HT1080 (cell line): ENCODE data around the gene YIPF2. TPM values are rescaled to one million over a fixed set of nuclear protein-coding genes. Genes with fewer than 3 reads are reported as not detected.
"Not testable (repeated sequence)": the region's sequence is repeated elsewhere in the genome, so short reads cannot be mapped to it uniquely, and the experiment has no call there.

ENCODE experiments used
- DNase-seq: peaks from one replicate; pipeline ENCODE4 v3.0.0-alpha.2; 2015; ENCODE audit warnings: low read depth
- total RNA-seq: library from RNA; depleted of rRNA; stranded (reverse); fragments of >200 nt; shearing (Covaris generic); gene quantifications from 2 replicates; pipeline ENCODE4 v1.2.3, GENCODE V29; 2014

The YIPF2 gene
- total RNA-seq, 1 experiment from 2014 or later: 65.3 TPM

DNA sequence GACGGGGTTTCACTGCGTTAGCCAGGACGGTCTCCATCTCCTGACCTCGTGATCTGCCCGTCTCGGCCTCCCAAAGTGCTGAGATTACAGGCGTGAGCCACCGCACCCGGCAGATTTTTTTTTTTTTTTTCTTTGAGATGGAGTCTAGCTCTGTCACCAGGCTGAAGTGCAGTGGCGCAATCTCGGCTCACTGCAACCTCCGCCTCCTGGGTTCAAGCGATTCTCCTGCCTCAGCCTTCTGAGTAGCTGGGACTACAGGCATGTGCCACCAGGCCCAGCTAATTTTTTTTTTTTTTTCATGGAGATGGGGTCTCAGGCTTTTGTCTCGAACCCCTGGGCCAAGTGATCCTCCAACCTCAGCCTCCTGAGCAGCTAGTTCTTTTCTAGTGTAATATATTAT lies 13.2 kb upstream of the YIPF2 start:
- not testable (repeated sequence) for DNase-seq

DNA sequence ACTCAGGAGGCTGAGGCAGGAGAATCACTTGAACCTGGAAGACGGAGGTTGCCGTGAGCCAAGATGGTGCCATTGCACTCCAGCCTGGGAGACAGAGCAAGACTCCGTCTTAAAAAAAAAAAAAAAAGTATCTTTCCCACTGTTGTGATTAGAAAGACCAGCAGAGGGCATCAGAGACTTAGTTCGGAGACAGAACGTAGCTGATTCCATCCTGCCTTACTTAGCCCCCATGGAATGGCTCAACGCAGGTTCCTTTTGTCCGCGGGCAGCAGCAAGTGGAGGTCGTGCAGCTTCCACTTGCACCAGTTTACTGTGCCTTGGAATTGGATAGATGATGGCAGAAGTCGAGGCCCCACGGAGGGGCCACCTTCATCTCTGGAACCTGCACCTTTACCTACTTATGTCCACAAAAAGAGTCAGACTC lies 8.2 kb upstream of the YIPF2 start:
- peak; percentile 83 for DNase-seq

DNA sequence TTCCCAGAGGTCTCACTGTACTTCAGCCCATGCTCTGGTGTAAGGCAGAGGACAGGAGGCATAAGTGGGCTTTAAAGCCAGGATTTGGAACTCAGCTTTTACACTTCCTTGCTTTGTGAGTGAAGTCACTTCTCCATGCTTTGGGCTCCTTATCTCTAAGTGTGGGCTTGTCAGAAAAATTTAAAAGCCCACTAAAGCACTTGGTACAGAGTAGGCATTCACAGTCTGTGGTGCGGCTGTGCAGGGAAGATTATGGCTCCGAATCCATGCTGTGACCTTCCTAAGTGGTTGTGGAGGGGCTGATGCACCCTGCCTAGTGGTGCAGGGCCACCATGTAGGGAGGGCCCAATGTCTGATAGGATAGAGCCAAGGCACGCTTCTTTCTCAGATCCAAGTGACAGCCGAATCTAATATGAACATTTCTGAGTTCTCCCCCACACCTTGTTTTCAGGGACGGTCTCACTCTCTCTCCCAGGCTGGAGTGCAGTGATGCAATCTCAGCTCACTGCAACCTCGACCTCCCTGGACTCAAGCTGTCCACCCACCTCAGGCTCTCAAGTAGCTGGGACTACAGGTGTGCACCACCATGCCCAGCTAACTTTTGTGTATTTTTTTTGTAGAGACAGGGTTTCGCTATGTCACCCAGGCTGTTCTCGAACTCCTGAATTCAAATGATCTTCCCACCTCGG lies 7.1 kb upstream of the YIPF2 start:
- no peak for DNase-seq

DNA sequence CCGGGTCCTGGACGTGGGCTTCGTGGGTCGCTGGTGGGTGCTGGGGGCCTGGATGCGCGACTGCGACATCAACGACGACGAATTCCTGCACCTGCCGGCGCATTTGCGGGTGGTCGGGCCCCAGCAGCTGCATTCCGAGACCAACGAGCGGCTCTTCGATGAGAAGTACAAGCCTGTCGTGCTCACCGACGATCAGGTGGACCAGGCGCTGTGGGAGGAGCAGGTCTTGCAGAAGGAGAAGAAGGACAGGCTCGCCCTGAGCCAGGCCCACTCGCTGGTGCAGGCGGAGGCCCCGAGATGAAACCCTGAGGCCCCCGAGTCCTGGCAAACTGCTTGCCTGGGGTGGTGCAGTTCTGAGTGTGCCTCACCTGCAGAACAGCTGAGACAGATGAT lies 959 bp upstream of the YIPF2 start:
- no peak for DNase-seq

DNA sequence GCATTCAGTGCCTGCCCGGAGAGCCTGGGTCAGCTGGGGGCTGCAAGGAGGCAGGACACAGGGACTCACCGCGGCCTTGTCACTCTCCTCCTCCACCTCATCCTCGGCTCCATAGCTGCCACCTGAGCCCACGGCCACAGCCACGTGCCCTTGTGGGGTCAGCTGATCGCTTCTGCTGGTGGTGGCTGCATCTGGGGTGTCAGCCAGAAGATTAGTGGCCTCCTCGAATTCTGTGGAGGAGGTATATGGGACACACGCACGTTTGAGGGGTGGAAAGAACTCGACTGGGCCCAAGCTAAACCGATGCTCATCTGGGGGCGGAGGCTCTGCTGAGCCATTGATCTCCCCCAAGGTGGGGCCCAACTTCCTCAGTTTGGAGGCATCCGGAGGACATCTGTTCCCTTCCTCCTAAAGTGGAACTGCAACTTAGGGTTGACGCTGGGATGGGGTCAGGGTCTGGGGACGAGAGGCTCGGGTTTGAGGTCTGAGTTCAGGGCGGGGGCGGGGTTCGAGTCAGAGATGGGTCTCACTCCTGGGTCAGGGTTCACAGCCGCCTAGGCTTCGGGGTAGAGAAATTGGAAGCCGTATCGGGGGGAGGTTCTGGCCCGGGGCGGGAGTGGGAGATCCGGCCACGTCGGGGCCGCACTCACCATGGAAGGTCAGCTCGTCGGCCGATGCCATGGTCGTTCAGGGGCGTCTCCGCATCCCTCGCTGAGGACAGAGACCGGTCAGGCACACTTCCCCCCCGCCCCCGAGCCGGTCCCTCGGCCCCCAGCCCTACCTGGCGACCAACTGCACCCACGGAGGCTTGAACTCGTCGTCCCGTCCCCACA lies 493 bp downstream of the YIPF2 start:
- DNase-seq: no peak

DNA sequence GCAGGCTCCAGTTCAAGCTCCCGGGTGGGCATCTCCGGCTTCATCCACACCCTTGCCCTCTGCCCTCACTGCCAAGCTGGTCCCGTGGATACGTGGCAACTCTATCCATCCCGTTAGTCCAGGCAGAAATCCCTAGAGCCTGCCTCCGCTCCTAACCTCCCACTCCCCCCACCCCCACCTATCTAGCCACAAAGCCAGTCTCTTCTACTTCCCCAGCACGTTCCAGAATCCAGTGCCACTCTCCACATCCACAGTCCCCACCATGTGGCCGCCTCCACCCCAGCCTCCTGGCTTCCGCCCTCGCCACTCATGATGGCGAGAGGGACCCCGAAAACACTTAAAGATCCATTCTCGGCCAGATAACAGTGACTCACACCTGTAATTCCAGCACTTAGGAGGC lies 3.8 kb downstream of the YIPF2 start:
- no peak for DNase-seq

DNA sequence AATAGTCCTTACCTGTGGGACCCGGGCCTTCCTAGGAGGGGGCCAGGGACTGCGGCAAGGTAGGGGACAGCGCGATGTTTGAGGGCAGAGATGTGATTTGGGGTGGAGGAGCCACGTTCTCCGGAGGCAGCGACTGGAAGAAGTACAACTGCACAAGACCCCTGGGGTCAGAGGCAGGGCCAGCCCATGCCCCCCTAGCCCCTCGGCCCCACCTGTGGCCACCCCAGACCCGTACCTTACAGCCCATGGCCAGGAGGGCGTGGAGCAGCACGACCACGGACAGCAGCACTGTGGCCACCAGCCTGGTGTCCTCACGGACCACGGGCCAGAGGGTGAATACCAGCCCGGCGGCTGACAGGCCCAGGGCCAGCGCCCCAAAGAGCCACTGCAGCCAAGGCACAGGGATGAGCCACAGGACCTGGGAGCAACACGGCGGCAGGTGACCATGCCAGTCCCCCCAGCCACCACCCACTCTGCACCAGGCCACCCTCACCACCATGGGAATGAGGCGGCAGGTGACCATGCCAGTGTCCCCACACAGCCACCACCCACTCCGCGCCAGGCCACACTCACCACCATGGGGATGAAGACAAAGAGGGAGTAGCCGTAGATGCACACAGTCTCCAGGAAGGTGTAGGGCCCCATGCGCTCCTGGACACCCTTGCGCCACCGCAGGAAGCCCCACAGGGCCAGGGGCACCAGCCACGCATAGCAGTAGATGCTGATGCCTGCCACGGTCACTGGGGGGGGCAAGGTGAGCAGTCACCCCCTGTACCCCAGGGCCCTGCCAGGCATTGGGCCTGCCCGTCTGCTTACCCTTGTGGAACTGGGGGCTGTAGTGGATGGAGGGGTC lies 5.0 kb downstream of the YIPF2 start:
- no peak for DNase-seq

DNA sequence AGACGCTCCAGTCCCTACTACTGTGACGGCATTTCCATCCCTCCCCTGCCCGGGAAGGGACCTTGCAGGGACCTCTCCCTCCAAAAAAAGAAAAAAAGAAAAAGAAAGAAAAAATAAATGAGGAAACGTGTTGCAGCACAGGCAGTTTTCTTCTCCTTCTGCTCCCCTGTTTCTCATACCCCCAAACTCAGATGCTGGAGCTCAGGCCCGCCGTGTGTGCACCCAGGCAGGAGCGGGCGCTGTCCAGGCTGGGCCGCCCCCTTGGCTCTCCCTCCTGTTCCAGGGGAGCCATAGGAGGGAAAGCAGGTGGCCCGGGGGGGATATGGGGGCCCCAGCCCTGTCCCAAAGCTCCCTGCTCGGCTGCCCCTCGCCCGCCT lies 5.8 kb downstream of the YIPF2 start:
- no peak for DNase-seq

DNA sequence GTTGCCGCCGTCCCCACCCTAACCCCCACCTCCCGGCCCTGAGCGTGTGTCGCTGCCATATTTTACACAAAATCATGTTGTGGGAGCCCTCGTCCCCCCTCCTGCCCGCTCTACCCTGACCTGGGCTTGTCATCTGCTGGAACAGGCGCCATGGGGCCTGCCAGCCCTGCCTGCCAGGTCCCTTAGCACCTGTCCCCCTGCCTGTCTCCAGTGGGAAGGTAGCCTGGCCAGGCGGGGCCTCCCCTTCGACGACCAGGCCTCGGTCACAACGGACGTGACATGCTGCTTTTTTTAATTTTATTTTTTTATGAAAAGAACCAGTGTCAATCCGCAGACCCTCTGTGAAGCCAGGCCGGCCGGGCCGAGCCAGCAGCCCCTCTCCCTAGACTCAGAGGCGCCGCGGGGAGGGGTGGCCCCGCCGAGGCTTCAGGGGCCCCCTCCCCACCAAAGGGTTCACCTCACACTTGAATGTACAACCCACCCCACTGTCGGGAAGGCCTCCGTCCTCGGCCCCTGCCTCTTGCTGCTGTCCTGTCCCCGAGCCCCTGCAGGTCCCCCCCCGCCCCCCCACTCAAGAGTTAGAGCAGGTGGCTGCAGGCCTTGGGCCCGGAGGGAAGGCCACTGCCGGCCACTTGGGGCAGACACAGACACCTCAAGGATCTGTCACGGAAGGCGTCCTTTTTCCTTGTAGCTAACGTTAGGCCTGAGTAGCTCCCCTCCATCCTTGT lies 6.4 kb downstream of the YIPF2 start:
- no peak for DNase-seq

DNA sequence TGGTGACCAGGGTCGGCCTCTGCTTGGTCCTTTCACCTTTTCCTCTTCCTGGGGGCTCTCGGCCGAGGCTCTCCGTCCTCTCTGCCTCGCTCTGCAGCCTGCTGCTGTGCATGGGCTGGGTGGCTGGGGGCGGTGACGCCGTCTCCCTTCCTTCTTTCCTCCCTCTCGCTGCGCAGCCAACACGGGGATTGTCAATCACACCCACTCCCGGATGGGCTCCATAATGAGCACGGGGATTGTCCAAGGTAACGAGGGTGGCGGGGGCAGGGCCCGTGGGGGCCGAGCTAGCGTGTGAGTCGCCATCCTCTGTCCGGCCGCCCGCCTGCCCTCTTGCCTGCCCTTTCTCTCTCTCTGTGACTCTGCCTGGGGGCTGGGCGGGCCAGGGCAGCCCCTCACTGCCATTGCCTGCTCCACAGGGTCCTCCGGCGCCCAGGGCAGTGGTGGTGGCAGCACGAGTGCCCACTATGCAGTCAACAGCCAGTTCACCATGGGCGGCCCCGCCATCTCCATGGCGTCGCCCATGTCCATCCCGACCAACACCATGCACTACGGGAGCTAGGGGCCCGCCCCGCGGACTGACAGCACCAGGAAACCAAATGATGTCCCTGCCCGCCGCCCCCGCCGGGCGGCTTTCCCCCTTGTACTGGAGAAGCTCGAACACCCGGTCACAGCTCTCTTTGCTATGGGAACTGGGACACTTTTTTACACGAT lies 7.1 kb downstream of the YIPF2 start:
- no peak for DNase-seq

DNA sequence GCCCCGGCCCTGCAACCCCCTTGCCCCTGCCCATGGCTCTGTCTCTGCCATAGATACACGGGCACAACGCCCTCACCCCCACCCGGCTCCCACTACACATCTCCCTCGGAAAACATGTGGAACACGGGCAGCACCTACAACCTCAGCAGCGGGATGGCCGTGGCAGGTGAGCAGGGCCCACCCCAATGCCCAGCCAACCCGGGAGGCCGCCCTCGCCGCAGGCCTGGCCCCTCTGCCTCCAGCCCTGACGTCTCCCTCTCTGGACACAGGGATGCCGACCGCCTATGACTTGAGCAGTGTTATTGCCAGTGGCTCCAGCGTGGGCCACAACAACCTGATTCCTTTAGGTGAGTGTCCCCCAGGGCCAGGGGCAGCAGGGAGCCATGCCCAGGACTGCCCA lies 7.7 kb downstream of the YIPF2 start:
- no peak for DNase-seq

DNA sequence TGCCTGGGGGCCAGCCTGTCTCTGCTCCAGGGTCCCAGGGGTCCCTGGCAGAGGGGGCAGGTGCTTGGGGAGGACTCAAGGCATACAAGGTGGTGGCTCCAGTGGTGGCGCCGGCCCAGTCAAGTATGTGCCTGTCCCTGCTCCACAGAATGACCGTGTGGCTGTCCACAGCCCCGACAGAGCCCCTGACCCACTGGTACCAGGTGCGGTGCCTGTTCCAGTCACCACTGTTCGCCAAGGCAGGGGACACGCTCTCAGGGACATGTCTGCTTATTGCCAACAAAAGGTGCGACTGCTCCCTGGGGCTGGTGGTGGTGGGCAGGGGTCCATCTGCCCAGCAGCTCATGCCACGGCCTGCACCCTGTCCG lies 8.2 kb downstream of the YIPF2 start:
- DNase-seq: no peak

DNA sequence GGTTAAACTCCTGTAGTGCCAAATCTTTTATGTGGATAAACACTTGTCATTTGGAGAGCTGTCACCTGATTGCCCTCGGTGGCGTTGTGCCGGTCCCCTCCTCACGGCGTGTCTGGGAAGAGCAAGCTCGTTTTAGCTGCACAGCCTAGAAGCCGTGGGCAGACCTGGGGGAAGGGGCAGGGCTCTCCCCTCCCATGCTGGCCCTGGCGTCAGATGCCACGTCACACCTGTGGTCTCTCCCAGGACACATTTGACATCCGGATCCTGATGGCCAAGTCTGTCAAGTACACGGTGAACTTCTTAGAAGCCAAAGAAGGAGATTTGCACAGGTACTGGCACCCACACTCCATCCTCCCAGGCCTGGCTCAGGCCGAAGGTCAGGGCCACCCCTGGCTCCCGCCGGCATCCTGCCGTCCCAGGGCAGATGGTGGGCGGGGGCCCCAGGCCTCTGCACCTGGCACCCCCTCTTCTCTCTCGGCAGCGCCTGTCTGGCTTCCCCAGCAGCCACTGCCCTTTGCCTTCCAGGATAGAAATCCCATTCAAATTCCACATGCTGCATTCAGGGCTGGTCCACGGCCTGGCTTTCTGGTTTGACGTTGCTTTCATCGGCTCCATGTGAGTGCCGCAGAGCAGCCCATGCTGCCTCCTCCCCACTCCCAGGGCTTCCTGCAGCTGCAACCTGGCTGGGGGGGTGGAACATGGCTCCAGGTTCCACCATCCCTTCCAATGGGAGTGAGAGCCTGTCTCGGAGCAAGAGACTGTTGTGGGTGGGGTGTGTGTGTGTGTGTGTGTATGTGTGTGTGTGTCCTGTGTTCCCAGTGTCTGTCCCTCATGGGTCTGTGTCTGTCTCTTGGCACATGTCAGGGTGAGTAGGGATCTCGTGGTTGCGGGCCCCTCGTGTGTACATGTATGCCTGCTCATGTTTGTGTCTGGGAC lies 8.8 kb downstream of the YIPF2 start:
- DNase-seq: no peak

DNA sequence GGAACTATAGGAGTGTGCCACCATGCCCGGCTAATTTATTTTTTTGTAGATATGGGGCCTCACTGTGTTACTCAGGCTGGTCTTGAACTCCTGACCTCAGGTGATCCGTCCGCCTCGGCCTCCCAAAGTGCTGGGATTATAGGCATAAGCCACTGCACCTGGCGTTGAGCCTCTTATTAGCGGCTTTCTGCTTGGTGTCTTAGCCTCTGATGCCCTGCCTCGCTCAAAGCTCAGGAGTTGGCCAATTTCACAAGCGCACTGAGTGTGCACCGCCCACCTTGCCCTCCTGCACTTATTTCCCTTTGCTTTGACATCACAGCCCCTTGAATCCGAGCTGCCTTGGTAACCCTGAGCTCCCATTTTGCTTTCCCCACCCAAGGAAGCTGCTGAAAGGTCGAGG lies 10.1 kb downstream of the YIPF2 start:
- no peak for DNase-seq

DNA sequence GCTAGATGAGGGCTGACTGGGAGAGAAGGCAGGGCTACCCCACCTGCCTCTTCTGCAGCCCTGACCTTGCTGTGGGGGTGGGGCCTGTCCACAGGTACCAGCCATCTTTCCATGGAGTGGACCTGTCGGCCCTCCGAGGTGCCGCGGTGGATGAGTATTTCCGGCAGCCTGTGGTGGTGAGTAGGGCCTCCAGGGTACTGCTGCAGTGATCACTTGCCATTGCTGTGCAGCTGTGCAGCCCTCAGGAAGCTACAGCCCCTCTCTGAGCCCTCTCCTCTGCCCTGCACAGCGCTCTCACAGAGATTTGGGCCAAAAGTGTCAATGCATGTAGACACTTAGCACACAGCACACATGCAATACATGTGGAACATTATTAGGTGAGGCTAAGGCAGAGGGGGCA lies 11.8 kb downstream of the YIPF2 start:
- no peak for DNase-seq

DNA sequence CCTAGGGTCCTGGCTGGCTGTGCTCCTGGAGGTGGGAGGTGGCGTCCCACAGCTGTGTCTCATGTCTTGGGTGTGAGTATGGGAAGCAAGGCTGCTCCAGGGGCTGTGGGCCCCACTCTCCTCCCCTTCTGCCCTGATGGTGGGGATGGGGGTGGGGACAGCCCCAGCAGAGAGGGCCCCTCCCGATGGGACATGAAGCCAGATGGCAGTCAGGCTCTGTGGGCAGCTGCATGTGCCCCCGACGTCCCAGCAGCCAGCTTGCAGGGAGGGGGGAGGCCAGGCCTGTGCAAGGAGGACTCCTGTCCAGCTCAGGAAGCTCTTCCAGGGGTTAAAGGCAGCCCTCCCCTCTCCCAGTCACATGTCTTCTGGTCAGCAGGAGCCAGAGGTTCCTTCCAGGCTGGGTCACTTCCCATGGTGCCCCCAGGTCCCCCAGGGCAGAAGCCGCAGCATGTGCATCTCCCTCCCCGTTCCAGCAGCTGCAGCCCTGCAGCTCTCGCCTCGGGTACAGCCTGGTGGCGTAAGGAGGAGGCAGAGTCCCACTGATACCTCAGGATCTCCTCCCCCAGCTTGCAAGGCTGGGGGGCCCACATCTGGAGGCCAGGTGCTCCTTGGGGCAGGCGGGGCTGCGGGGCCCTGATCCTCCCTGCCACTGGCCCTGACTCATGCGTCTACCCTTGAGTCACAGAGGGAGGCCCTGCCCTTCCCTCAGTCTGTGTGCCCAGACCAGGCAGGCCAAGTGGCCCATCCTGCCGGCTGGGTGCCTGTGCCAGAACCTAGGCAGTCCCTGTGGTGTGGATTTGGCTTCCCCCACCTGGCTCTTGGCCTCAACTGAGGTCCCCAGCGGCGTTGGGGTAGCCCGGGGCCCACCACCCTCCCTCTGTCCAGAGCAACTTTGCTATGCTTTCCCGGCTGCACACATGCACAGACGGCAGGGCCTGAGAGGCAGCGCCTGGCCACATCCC lies 13.0 kb downstream of the YIPF2 start:
- DNase-seq: peak; percentile 93

DNA sequence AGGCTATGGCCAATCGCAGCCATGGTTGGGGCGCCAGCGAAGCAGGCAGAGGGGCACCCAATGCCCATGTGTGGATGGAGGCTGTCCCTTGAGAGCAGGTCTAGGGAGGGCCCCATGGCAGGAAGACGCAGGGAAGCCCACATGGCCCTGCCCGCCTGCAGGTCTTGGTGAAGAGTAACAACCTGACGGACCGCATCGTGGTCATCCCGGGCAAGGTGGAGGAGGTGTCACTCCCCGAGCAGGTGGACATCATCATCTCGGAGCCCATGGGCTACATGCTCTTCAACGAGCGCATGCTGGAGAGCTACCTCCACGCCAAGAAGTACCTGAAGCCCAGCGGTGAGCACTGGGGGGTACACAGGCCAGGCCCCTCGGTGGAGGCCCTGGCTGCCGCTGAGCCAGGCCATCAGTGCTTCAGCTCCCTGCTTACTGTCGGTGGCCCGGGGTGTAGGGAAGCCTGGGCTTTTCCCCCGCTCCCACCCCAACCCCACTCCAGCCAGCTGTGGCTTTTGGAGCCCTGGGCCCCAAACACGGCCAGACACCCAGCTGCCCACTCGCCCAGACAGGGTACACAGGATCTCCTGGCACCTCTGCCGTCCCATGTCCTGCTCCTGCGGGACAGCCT lies 14.6 kb downstream of the YIPF2 start:
- DNase-seq: no peak

DNA sequence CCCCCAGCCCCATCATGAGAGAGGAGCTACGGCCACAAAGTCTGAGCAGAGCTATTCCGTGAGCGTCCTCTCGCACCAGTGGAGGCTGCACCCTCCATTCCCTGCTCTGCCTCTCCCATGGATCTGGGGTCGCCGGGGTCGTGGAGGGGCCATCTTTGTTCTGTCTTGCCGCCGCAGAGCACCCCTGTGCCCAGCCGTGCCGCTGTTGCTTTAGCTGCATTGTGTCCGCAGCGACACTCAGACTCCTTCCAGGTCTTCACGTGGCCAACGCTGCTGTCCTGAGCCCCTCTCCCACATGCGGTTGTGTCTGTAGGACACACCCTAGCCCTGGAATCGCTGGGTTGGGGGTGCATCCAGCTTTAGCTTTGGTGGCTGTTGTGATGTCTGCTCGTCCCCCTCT lies 15.8 kb downstream of the YIPF2 start:
- no peak for DNase-seq
